Karpas-422 (cell line): ENCODE data around the gene DNAJC13. TPM values are rescaled to one million over a fixed set of nuclear protein-coding genes. Genes with fewer than 3 reads are reported as not detected.
"Not testable (repeated sequence)": the region's sequence is repeated elsewhere in the genome, so short reads cannot be mapped to it uniquely, and the experiment has no call there.

Source experiments
- DNase-seq: peaks from one replicate; pipeline ENCODE4 v3.0.0-alpha.2; 2015
- H2AFZ ChIP-seq: fragments of 200-600 bp; sonication (generic); 2 replicates; pipeline ENCODE4 v1.6.1; 2014; ENCODE audit warnings: antibody characterized with exemption, low read length, mixed read lengths
- H3K27ac ChIP-seq: fragments of 200-600 bp; sonication (generic); 2 replicates; pipeline ENCODE4 v1.5.1; 2014; ENCODE audit warnings: mild to moderate bottlenecking, low read length, moderate library complexity
- H3K27me3 ChIP-seq: fragments of 200-600 bp; sonication (generic); 2 replicates; pipeline ENCODE4 v1.6.1; 2014; ENCODE audit warnings: low read length, mixed read lengths
- H3K36me3 ChIP-seq: fragments of 200-600 bp; sonication (generic); 2 replicates; pipeline ENCODE4 v1.6.1; 2014; ENCODE audit warnings: low read length, mixed read lengths; ENCODE audit not compliant: insufficient read depth
- H3K4me1 ChIP-seq: fragments of 200-600 bp; sonication (generic); 2 replicates; pipeline ENCODE4 v1.6.1; 2014; ENCODE audit warnings: mild to moderate bottlenecking, low read length, mixed read lengths
- H3K4me2 ChIP-seq: fragments of 200-600 bp; sonication (generic); 2 replicates; pipeline ENCODE4 v1.6.1; 2014; ENCODE audit warnings: low read length, low read depth, mild to moderate bottlenecking; ENCODE audit not compliant: poor library complexity, severe bottlenecking
- H3K4me3 ChIP-seq: fragments of 200-600 bp; sonication (generic); 2 replicates; pipeline ENCODE4 v1.5.1; 2014; ENCODE audit warnings: mild to moderate bottlenecking, antibody characterized with exemption, low read length, mixed read lengths
- H3K79me2 ChIP-seq: fragments of 200-600 bp; sonication (generic); 2 replicates; pipeline ENCODE4 v1.6.1; 2014; ENCODE audit warnings: mild to moderate bottlenecking, low read length, mixed read lengths
- H3K9ac ChIP-seq: fragments of 200-600 bp; sonication (generic); 2 replicates; pipeline ENCODE4 v1.6.0; 2014; ENCODE audit warnings: low read length
- H3K9me2 ChIP-seq: fragments of 200-600 bp; sonication (generic), shearing (Covaris generic); replicated peaks from 2 replicates; pipeline ENCODE4 v1.6.0; 2014; ENCODE audit warnings: mild to moderate bottlenecking, low read length, moderate library complexity; ENCODE audit not compliant: insufficient read depth
- H3K9me3 ChIP-seq: fragments of 300-700, 200-600 bp; sonication (generic); 2 replicates; pipeline ENCODE4 v1.6.1; 2014; ENCODE audit warnings: low read length, mixed read lengths
- H4K20me1 ChIP-seq: fragments of 200-600 bp; sonication (generic); 2 replicates; pipeline ENCODE4 v1.6.1; 2014; ENCODE audit warnings: mild to moderate bottlenecking, antibody characterized with exemption, low read length, low read depth; ENCODE audit not compliant: insufficient read depth
- total RNA-seq: library from RNA; depleted of rRNA; stranded (reverse); fragments of >200 nt; shearing (Covaris generic); gene quantifications from 2 replicates; pipeline ENCODE4 v1.2.3, GENCODE V29; 2014; ENCODE audit warnings: low replicate concordance

Gene DNAJC13
- total RNA-seq, 1 experiment from 2014 or later, result 38.9 TPM

- Histone ChIP-seq H3K27me3 (no peaks in the 10 kb centered on the region), H3K4me1 (no peaks in the 10 kb centered on the region; the same call in 1 of the 2 replicates), H3K9me3 (no peaks in the 10 kb centered on the region), H3K27ac (no peak overlapping the region), H2AFZ (no peak overlapping the region), H3K9ac (no peak overlapping the region), H3K4me3 (no peak overlapping the region), H3K79me2 (no peaks in the 10 kb centered on the region), H3K9me2 (no peaks in the 10 kb centered on the region), H3K36me3 (no peaks in the 10 kb centered on the region), H4K20me1 (no peaks in the 10 kb centered on the region), H3K4me2 (no peak overlapping the region)
- no peak for DNase-seq
These were observed 138.2 kb downstream of the DNAJC13 start for GRCh38 chr3:132555306-132556035.

GRCh38 chr3:132556036-132556386, 138.7 kb downstream of the DNAJC13 start:
- not testable (repeated sequence) for H2AFZ ChIP-seq, H3K9me3 ChIP-seq, H3K27me3 ChIP-seq, H3K4me2 ChIP-seq, H4K20me1 ChIP-seq, H3K79me2 ChIP-seq, H3K36me3 ChIP-seq, DNase-seq, H3K9ac ChIP-seq, H3K9me2 ChIP-seq, H3K4me3 ChIP-seq, H3K4me1 ChIP-seq, H3K27ac ChIP-seq

GRCh38 chr3:132556508-132557159, 139.3 kb downstream of the DNAJC13 start:
- H3K4me2 ChIP-seq, result no peak overlapping the region
- no peak overlapping the region for H3K4me3 ChIP-seq
- no peaks in the 10 kb centered on the region for H3K79me2 ChIP-seq
- H3K9me2 ChIP-seq, result no peaks in the 10 kb centered on the region
- no peaks in the 10 kb centered on the region for H3K27me3 ChIP-seq
- H3K4me1 ChIP-seq, result no peaks in the 10 kb centered on the region
- no peaks in the 10 kb centered on the region for H3K36me3 ChIP-seq
- no peak overlapping the region for H3K27ac ChIP-seq
- DNase-seq, result no peak
- H4K20me1 ChIP-seq, result no peaks in the 10 kb centered on the region
- no peaks in the 10 kb centered on the region for H3K9me3 ChIP-seq
- no peak overlapping the region for H3K9ac ChIP-seq
- no peak overlapping the region for H2AFZ ChIP-seq

GRCh38 chr3:132561003-132561402, 143.7 kb downstream of the DNAJC13 start:
- H4K20me1 ChIP-seq, result no peaks in the 10 kb centered on the region
- H3K4me2 ChIP-seq, result no peak overlapping the region
- peaks cover 18% of the 10 kb centered on the region for H3K4me1 ChIP-seq
- H3K9me3 ChIP-seq, result no peaks in the 10 kb centered on the region
- no peaks in the 10 kb centered on the region for H3K79me2 ChIP-seq
- no peak for DNase-seq
- H3K27me3 ChIP-seq, result no peaks in the 10 kb centered on the region
- H3K27ac ChIP-seq, result no peak overlapping the region
- H3K9ac ChIP-seq, result no peak overlapping the region
- no peaks in the 10 kb centered on the region for H3K36me3 ChIP-seq
- no peak overlapping the region for H3K4me3 ChIP-seq
- H3K9me2 ChIP-seq, result no peaks in the 10 kb centered on the region
- H2AFZ ChIP-seq, result no peak overlapping the region

- Histone ChIP-seq H3K4me3 (no peak overlapping the region), H3K79me2 (no peaks in the 10 kb centered on the region), H3K9me3 (no peaks in the 10 kb centered on the region), H2AFZ (no peak overlapping the region), H3K9me2 (no peaks in the 10 kb centered on the region), H3K27me3 (no peaks in the 10 kb centered on the region), H3K9ac (no peak overlapping the region), H4K20me1 (no peaks in the 10 kb centered on the region), H3K36me3 (no peaks in the 10 kb centered on the region), H3K4me1 (peaks cover 18% of the 10 kb centered on the region), H3K4me2 (peak overlapping the region; percentile 45), H3K27ac (no peak overlapping the region)
- DNase-seq, result no peak
These were observed 146.2 kb downstream of the DNAJC13 start for GRCh38 chr3:132563420-132564069.

GRCh38 chr3:132564070-132564465, 146.8 kb downstream of the DNAJC13 start:
- H3K4me3 ChIP-seq, result no peak overlapping the region
- no peak for DNase-seq
- H3K4me1 ChIP-seq, result peaks cover 18% of the 10 kb centered on the region
- H2AFZ ChIP-seq, result no peak overlapping the region
- H3K36me3 ChIP-seq, result no peaks in the 10 kb centered on the region
- H3K27me3 ChIP-seq, result no peaks in the 10 kb centered on the region
- H3K9me3 ChIP-seq, result no peaks in the 10 kb centered on the region
- no peaks in the 10 kb centered on the region for H3K9me2 ChIP-seq
- no peak overlapping the region for H3K9ac ChIP-seq
- H4K20me1 ChIP-seq, result no peaks in the 10 kb centered on the region
- H3K79me2 ChIP-seq, result no peaks in the 10 kb centered on the region
- no peak overlapping the region for H3K27ac ChIP-seq
- peak overlapping the region; percentile 45 for H3K4me2 ChIP-seq

GRCh38 chr3:132568422-132568821, 151.1 kb downstream of the DNAJC13 start:
- Histone ChIP-seq H3K4me1 (peaks cover 12% of the 10 kb centered on the region), H3K4me2 (no peak overlapping the region), H4K20me1 (no peaks in the 10 kb centered on the region), H3K9me3 (no peaks in the 10 kb centered on the region), H3K27me3 (no peaks in the 10 kb centered on the region), H2AFZ (no peak overlapping the region), H3K9ac (no peak overlapping the region), H3K79me2 (no peaks in the 10 kb centered on the region), H3K4me3 (no peak overlapping the region), H3K9me2 (no peaks in the 10 kb centered on the region), H3K36me3 (no peaks in the 10 kb centered on the region; the same call in 1 of the 2 replicates), H3K27ac (no peak overlapping the region)
- DNase-seq, result no peak

- no peak for DNase-seq
- Histone ChIP-seq H3K27me3 (no peaks in the 10 kb centered on the region), H3K79me2 (no peaks in the 10 kb centered on the region), H3K4me2 (no peak overlapping the region), H3K4me1 (peaks cover 5% of the 10 kb centered on the region), H3K9me2 (no peaks in the 10 kb centered on the region), H3K36me3 (no peaks in the 10 kb centered on the region; the same call in 1 of the 2 replicates), H2AFZ (no peak overlapping the region), H3K9me3 (no peaks in the 10 kb centered on the region), H3K4me3 (no peak overlapping the region), H3K27ac (no peak overlapping the region), H4K20me1 (no peaks in the 10 kb centered on the region), H3K9ac (no peak overlapping the region)
These were observed 151.9 kb downstream of the DNAJC13 start for GRCh38 chr3:132569153-132569552.
